IMR-90 (cell line): Measurements from ENCODE around the gene NDRG4. TPM values are rescaled to one million over a fixed set of nuclear protein-coding genes. Genes with fewer than 3 reads are reported as not detected.

ENCODE experiments used
- ATAC-seq: fragments of 200-7000 bp; cut with Tn5 transposase; 2 replicates; pipeline ENCODE4 v1.9.1; 2020; ENCODE audit warnings: low read depth, mild to moderate bottlenecking, moderate library complexity
- BruUV-seq: library from RNA; stranded (reverse); fragments of 400-500 nt; replicated peaks from 2 replicates; lab custom pipeline; 2021; lab: Mats Ljungman, UMichigan
- CTCF ChIA-PET: fragments of 300-600 bp; formaldehyde crosslinking; extraction: SDS; loops from one replicate; lab custom pipeline; 2021; ENCODE audit warnings: antibody characterized with exemption; lab: Yijun Ruan, JAX
- POLR2A ChIA-PET: fragments of 300-600 bp; sonication (Branson Sonifier 250); formaldehyde crosslinking; loops from one replicate; lab custom pipeline; 2022; ENCODE audit warnings: antibody characterized with exemption; ENCODE audit not compliant: unreplicated experiment; lab: Charles Lee
- DNase-seq: peaks from one replicate; pipeline ENCODE4 v3.0.0; 2013
- H2AFZ ChIP-seq: replicated peaks from 2 replicates; pipeline ENCODE3; 2013; ENCODE audit warnings: low read length, mild to moderate bottlenecking; ENCODE audit not compliant: poor library complexity
- H2AK5ac ChIP-seq: 2 replicates; pipeline ENCODE4 v1.6.1; 2013; ENCODE audit warnings: low read depth, low read length, inconsistent platforms
- H2AK9ac ChIP-seq: replicated peaks from 2 replicates; pipeline ENCODE3; 2013; ENCODE audit warnings: mild to moderate bottlenecking, low read depth, low read length, moderate library complexity; ENCODE audit not compliant: poor library complexity
- H2BK120ac ChIP-seq: 2 replicates; pipeline ENCODE4 v1.6.1; 2013; ENCODE audit warnings: low read depth, low read length, inconsistent platforms
- H2BK15ac ChIP-seq: 3 replicates; pipeline ENCODE4 v1.6.1; 2013; ENCODE audit warnings: low read depth, low read length, inconsistent platforms
- H2BK20ac ChIP-seq: 2 replicates; pipeline ENCODE4 v1.6.1; 2013; ENCODE audit warnings: low read depth, mild to moderate bottlenecking, inconsistent platforms, low read length, moderate library complexity
- H2BK5ac ChIP-seq: 2 replicates; pipeline ENCODE4 v1.6.1; 2013; ENCODE audit warnings: mild to moderate bottlenecking, low read depth, low read length, inconsistent platforms; ENCODE audit not compliant: poor library complexity, severe bottlenecking
- H3K14ac ChIP-seq: replicated peaks from 2 replicates; pipeline ENCODE4 v1.6.1; 2013; ENCODE audit warnings: low read depth, low read length, inconsistent platforms
- H3K18ac ChIP-seq: 2 replicates; pipeline ENCODE4 v1.6.1; 2013; ENCODE audit warnings: low read depth, low read length, control low read depth
- H3K23ac ChIP-seq: 2 replicates; pipeline ENCODE4 v1.6.1; 2013; ENCODE audit warnings: low read depth, low read length, inconsistent platforms
- H3K27ac ChIP-seq: 2 replicates; pipeline ENCODE4 v1.5.1; 2013; ENCODE audit warnings: mild to moderate bottlenecking, control low read depth, low read length; ENCODE audit not compliant: insufficient read depth
- H3K27me3 ChIP-seq: 2 replicates; pipeline ENCODE4 v1.6.1; 2013; ENCODE audit warnings: low read length; ENCODE audit not compliant: control insufficient read depth, insufficient read depth
- H3K36me3 ChIP-seq: 2 replicates; pipeline ENCODE4 v1.6.1; 2013; ENCODE audit warnings: low read length, mixed read lengths; ENCODE audit not compliant: control insufficient read depth, insufficient read depth
- H3K4ac ChIP-seq: 2 replicates; pipeline ENCODE4 v1.6.1; 2013; ENCODE audit warnings: low read depth, low read length, inconsistent platforms
- H3K4me1 ChIP-seq: 2 replicates; pipeline ENCODE4 v1.6.1; 2013; ENCODE audit warnings: low read length, mixed read lengths; ENCODE audit not compliant: control insufficient read depth, insufficient read depth
- H3K4me2 ChIP-seq: 2 replicates; pipeline ENCODE4 v1.6.1; 2013; ENCODE audit warnings: low read depth, mild to moderate bottlenecking, control low read depth, low read length, moderate library complexity
- H3K4me3 ChIP-seq: 2 replicates; pipeline ENCODE4 v1.5.1; 2013; ENCODE audit warnings: low read depth, mild to moderate bottlenecking, control low read depth, low read length, moderate library complexity; ENCODE audit not compliant: insufficient read depth
- H3K56ac ChIP-seq: 2 replicates; pipeline ENCODE4 v1.6.1; 2013; ENCODE audit warnings: low read length, inconsistent platforms; ENCODE audit not compliant: insufficient read depth; ENCODE audit errors: extremely low read depth
- H3K79me1 ChIP-seq, 2 experiments: 2 replicates each; pipeline ENCODE4 v1.6.1; 2013; ENCODE audit warnings: low read length in 2 of 2, inconsistent platforms in 1 of 2, low read depth in 1 of 2
- H3K9ac ChIP-seq: 2 replicates; pipeline ENCODE4 v1.6.1; 2013; ENCODE audit warnings: low read depth, low read length, control low read depth
- H3K9me1 ChIP-seq: 2 replicates; pipeline ENCODE4 v1.6.1; 2013; ENCODE audit warnings: low read length, inconsistent platforms; ENCODE audit not compliant: insufficient read depth
- H3K9me3 ChIP-seq: 2 replicates; pipeline ENCODE4 v1.6.1; 2013; ENCODE audit warnings: low read length; ENCODE audit not compliant: control insufficient read depth, insufficient read depth
- H4K20me1 ChIP-seq: 2 replicates; pipeline ENCODE4 v1.6.1; 2013; ENCODE audit warnings: low read length, inconsistent platforms; ENCODE audit not compliant: insufficient read depth
- H4K5ac ChIP-seq: 2 replicates; pipeline ENCODE4 v1.6.1; 2013; ENCODE audit warnings: mild to moderate bottlenecking, low read depth, low read length, control low read depth
- H4K8ac ChIP-seq, 2 experiments: 2 replicates each; pipeline ENCODE4 v1.6.1; 2013; ENCODE audit warnings: low read depth in 2 of 2, low read length in 2 of 2, control low read depth in 1 of 2, inconsistent platforms in 1 of 2
- H4K91ac ChIP-seq: 2 replicates; pipeline ENCODE4 v1.6.1; 2013; ENCODE audit warnings: low read depth, low read length, inconsistent platforms; ENCODE audit not compliant: insufficient read depth
- BHLHE40 ChIP-seq: fragments of 150-350 bp; IDR thresholded peaks from 2 replicates; pipeline ENCODE4 v1.6.1; 2016; ENCODE audit warnings: mild to moderate bottlenecking, low read depth, low read length
- CEBPB ChIP-seq: IDR thresholded peaks from 2 replicates; pipeline ENCODE4 v1.6.1; 2012; ENCODE audit warnings: low read depth, low read length, improper control_type of control experiment
- CHD1 ChIP-seq: IDR thresholded peaks from 2 replicates; pipeline ENCODE4 v1.6.1; 2012; ENCODE audit warnings: low read depth, low read length, improper control_type of control experiment
- MAZ ChIP-seq: IDR thresholded peaks from 2 replicates; pipeline ENCODE4 v1.6.1; 2012; ENCODE audit warnings: low read depth, mild to moderate bottlenecking, low read length, improper control_type of control experiment, moderate library complexity, borderline replicate concordance
- MXI1 ChIP-seq: IDR thresholded peaks from 2 replicates; pipeline ENCODE4 v1.6.1; 2012; ENCODE audit warnings: low read depth, mild to moderate bottlenecking, low read length, moderate library complexity, borderline replicate concordance
- NFE2L2 ChIP-seq: fragments of 150-350 bp; IDR thresholded peaks from 2 replicates; pipeline ENCODE4 v1.6.1; 2016; ENCODE audit warnings: low read depth, mild to moderate bottlenecking, low read length
- SMC3 ChIP-seq: fragments of 150-350 bp; IDR thresholded peaks from 2 replicates; pipeline ENCODE4 v1.6.1; 2016; ENCODE audit warnings: low read depth, mild to moderate bottlenecking, antibody characterized with exemption, low read length, moderate library complexity
- WGBS, 2 experiments: methylation state at CpG; one replicate each; pipeline versions ENCODE4 v1.1.5 to v1.1.7; 2013; ENCODE audit warnings: missing lambda C conversion rate in 2 of 2; ENCODE audit not compliant: insufficient read length in 1 of 2; ENCODE audit errors: extremely low coverage in 2 of 2; 5-methylcytosine and 5-hydroxymethylcytosine counted together
- dilution Hi-C: fragments of 300-500 bp; cut with HindIII; formaldehyde crosslinking; loops from one replicate; pipeline ENCODE4 v1.14.3; 2018; ENCODE audit warnings: low sequenced_read_pairs; ENCODE audit not compliant: unreplicated experiment
- in situ Hi-C: fragments of 300-500 bp; cut with MboI; formaldehyde crosslinking; loops from 3 replicates; pipeline ENCODE4 v1.14.3; 2019; ENCODE audit warnings: low sequenced_read_pairs, inconsistent platforms, mixed read lengths
- intact Hi-C: fragments of 100-400 bp; cut with micrococcal nuclease; formaldehyde crosslinking; loops from 2 replicates; pipeline ENCODE4 v1.10.0; 2022
- polyA plus RNA-seq, 3 experiments: library from polyadenylated mRNA; depleted of rRNA; stranded (reverse); fragments of >200 nt; gene quantifications; 2 replicates each; pipeline ENCODE4 v1.2.3, GENCODE V29; 2012; ENCODE audit warnings: low replicate concordance in 1 of 3
- total RNA-seq: library from RNA; depleted of rRNA; stranded (reverse); fragments of >200 nt; gene quantifications from 2 replicates; pipeline ENCODE4 v1.2.3, GENCODE V29; 2012

The NDRG4 gene
- total and polyA plus RNA-seq, 2 of the 4 experiments (the other 2 are of a cell fraction): 10.9 to 23.5 TPM

- H3K4me3 ChIP-seq: no peak overlapping the region
- H3K4ac ChIP-seq: no peak overlapping the region
- no peak overlapping the region for H4K8ac ChIP-seq
- intact Hi-C loops (no loop called here), dilution Hi-C loops (no loop called here), in situ Hi-C loops (no loop called here)
- TF ChIP-seq MAZ: no peak
- TF ChIP-seq SMC3: no peak
- no peak for TF ChIP-seq BHLHE40
- TF ChIP-seq CHD1: no peak
- TF ChIP-seq CEBPB: no peak
- TF ChIP-seq MXI1: no peak
- no peak for TF ChIP-seq NFE2L2
- no peak for DNase-seq
- H3K23ac ChIP-seq: no peak overlapping the region
- H3K9me3 ChIP-seq: no peaks in the 10 kb centered on the region
- H3K14ac ChIP-seq: no peak overlapping the region
- CTCF ChIA-PET: no interaction called here
- no peak overlapping the region for H3K4me2 ChIP-seq
- no peak overlapping the region for H2AK5ac ChIP-seq
- no peak overlapping the region for H2AK9ac ChIP-seq
- H4K5ac ChIP-seq: no peak overlapping the region
- H2BK20ac ChIP-seq: no peak overlapping the region
- H4K20me1 ChIP-seq: no peaks in the 10 kb centered on the region
- 67% methylated on average over 1 of the region's 15 CpGs; no CpG with 5 or more reads in 1 of the 2 experiments for WGBS, 2 experiments
- BruUV-seq: no TSS peak
- no peak for ATAC-seq
- no peak overlapping the region for H2AFZ ChIP-seq
- H3K36me3 ChIP-seq: no peaks in the 10 kb centered on the region
- H2BK5ac ChIP-seq: no peak overlapping the region
- no peak overlapping the region for H2BK120ac ChIP-seq
- POLR2A ChIA-PET: no interaction called here
- no peaks in the 10 kb centered on the region for H3K79me1 ChIP-seq
- no peak overlapping the region for H2BK15ac ChIP-seq
- H4K91ac ChIP-seq: no peak overlapping the region
- no peak overlapping the region for H3K18ac ChIP-seq
- no peak overlapping the region for H3K27ac ChIP-seq
- no peaks in the 10 kb centered on the region for H3K4me1 ChIP-seq
- H3K56ac ChIP-seq: no peak overlapping the region
- no peaks in the 10 kb centered on the region for H3K9me1 ChIP-seq
- no peak overlapping the region for H3K9ac ChIP-seq
- H3K27me3 ChIP-seq: peaks cover 56% of the 10 kb centered on the region
These were observed 37.4 kb upstream of the NDRG4 start for GRCh38 chr16:58462499-58462996.
